Cardiac septum (tissue), 1 donor: Measurements from ENCODE around the gene PRXL2B. TPM values are rescaled to one million over a fixed set of nuclear protein-coding genes. Genes with fewer than 3 reads are reported as not detected.

Experiments used
- DNase-seq: peaks from one replicate; pipeline ENCODE4 v3.0.0-alpha.2; 2020; ENCODE audit warnings: low spot score
- intact Hi-C: fragments of 100-400 bp; cut with DNase I; formaldehyde crosslinking; loops from one replicate; pipeline ENCODE4 v1.14.0; 2022
- total RNA-seq: library from RNA; stranded (reverse); fragmentation: NEBNext Ultra II Directional; extraction: Animal tissue kit (Norgen Biotek cat#: 25700); gene quantifications from one replicate; pipeline ENCODE4 v1.2.1, GENCODE V29; 2021
- donor health status: DM: no; HTN: no; CAD: no.

The PRXL2B gene
- total RNA-seq, 1 donor from 2014 or later, result 3.4 TPM

DNA sequence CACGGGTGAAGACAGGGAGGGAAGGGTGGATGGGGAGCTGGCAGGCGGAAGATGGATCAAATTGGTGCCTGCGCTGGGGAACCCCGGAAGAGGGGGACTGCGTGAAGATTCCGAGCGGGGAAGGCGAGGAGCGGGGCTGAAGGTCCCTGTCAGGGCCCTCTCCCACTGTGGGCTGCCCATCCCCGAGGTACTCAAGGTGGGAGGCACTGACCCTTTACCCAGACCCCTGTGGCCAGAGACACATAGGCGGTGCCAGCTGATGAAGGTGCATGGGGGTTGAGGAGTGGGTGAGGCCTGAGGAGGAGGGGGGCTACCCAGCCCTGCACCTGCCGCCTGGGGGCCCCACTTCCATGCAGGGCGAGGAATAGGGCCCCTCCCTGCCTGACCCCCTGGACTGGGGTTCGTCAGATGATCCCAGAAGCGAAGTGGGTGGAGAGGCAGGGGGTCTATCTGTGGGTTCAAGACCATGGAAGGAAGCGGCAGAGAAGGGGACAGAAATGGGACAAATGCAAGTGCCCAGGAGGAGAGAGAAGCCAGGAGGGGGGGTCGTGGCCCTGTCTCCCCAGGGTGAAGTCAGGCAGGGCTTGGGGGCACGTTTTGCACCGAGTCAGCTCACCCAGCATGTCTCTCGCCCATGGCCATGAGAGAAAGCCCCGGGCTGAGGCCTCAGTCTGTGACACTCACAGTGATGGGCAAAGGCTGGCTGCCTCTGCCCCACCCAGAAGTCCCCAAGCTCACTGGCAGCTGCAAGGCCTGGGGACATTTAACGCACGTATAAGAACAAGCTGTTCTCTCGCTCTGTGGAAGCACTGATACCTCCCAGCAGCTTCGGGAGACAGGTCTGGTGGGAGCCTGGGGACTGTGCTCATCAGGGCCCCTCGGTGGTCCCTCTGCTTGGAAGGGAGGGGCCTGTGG is 53.3 kb downstream of the PRXL2B start:
- intact Hi-C loops, result loop anchor here (5.0 to 10.0 kb wide), 3 partner anchors 53 to 443 kb away; partner anchors contain the start of genes PANK4 and PRXL2B
- peak; percentile 64 for DNase-seq

DNA sequence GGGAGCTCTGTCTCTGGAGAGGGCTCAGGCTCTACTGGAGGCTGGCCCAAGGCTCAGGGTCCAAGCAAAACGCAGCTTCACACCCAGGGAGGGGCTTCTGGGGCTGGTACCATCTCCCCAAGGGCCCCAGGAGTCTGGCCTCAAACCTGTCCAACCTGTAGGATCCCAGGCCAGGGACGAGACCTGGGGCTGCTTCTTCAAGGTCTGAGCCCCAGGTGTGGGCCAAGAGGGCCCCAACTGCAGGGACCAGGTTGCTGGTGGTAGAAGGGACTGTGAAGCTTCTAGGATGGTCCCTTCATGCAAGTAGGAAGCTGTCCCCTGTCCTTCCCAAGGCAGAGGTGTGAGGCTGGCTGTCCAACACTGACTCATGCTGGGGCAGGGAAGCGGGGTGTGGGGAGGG is 54.0 kb downstream of the PRXL2B start:
- peak; percentile 35 for DNase-seq
- intact Hi-C loops, result loop anchor here (5.0 to 10.0 kb wide), 3 partner anchors 53 to 443 kb away; partner anchors contain the start of genes PANK4 and PRXL2B

Other genes starting within 250 kb of the PRXL2B start
- 3.6 TPM for gene MORN1, start 195.2 kb upstream of the PRXL2B start, total RNA-seq
- gene RER1, start 194.9 kb upstream of the PRXL2B start, total RNA-seq, result 81.9 TPM
- gene PEX10, start 174.2 kb upstream of the PRXL2B start, total RNA-seq, result 18.1 TPM
- 0.11 TPM for gene PLCH2, start 110.5 kb upstream of the PRXL2B start, total RNA-seq
- 37.1 TPM for gene PANK4, start 60.2 kb upstream of the PRXL2B start, total RNA-seq
- gene HES5, start 56.5 kb upstream of the PRXL2B start, total RNA-seq, result 2.0 TPM
- gene TNFRSF14, start 30.4 kb upstream of the PRXL2B start, total RNA-seq, result 13.8 TPM
- gene MMEL1, start 46.2 kb downstream of the PRXL2B start, total RNA-seq, result not detected
- 0.35 TPM for gene TTC34, start 214.9 kb downstream of the PRXL2B start, total RNA-seq